BLaER1 treated with 17β-estradiol and CSF1 and Interleukin-3, amounts not matched to agents 10 nM and 100 nM (cell line): ENCODE data around the gene HRNR.
"Not testable (repeated sequence)": the region's sequence is repeated elsewhere in the genome, so short reads cannot be mapped to it uniquely, and the experiment has no call there.

Experiments
- H3K27ac ChIP-seq, 11 experiments: shearing (Covaris generic); formaldehyde crosslinking; 2 replicates each; pipeline ENCODE4 v1.8.1; 2022
- H3K27me3 ChIP-seq, 11 experiments: shearing (Covaris generic); formaldehyde crosslinking; 2 replicates each; pipeline ENCODE4 v1.8.1; 2022
- H3K36me3 ChIP-seq, 11 experiments: shearing (Covaris generic); formaldehyde crosslinking; 2 replicates each; pipeline ENCODE4 v1.8.1; 2022
- H3K4me1 ChIP-seq, 10 experiments: shearing (Covaris generic); formaldehyde crosslinking; 2 replicates each; pipeline ENCODE4 v1.8.1; 2022
- H3K4me2 ChIP-seq, 11 experiments: shearing (Covaris generic); formaldehyde crosslinking; 2 replicates each; pipeline ENCODE4 v1.8.1; 2022
- H3K4me3 ChIP-seq, 10 experiments: shearing (Covaris generic); formaldehyde crosslinking; 2 replicates each; pipeline ENCODE4 v1.8.1; 2022
- H3K9ac ChIP-seq, 11 experiments: shearing (Covaris generic); formaldehyde crosslinking; 2 replicates each; pipeline ENCODE4 v1.8.1; 2022
- H3K9me3 ChIP-seq, 11 experiments: shearing (Covaris generic); formaldehyde crosslinking; replicated peaks in 1 of 11; 2 replicates each; pipeline ENCODE4 v1.8.1; 2022
- H4K20me1 ChIP-seq, 11 experiments: shearing (Covaris generic); formaldehyde crosslinking; 2 replicates each; pipeline ENCODE4 v1.8.1; 2022
- Cebpa-rat ChIP-seq, 11 experiments: shearing (Covaris generic); IDR thresholded peaks; 2 replicates each; pipeline ENCODE4 v1.8.1; 2022

Gene HRNR

GRCh38 chr1:152220166-152221163 is 3.5 kb downstream of the HRNR start:
- TF ChIP-seq Cebpa-rat (IDR thresholded peaks at IDR 0.05) = no peak
- Histone ChIP-seq H4K20me1 (no peaks in the 10 kb centered on the region), H3K9ac (no peak overlapping the region)

GRCh38 chr1:152219438-152219837 is 4.6 kb downstream of the HRNR start:
- H3K36me3 ChIP-seq, H3K4me2 ChIP-seq, H4K20me1 ChIP-seq, H3K9ac ChIP-seq, H3K27me3 ChIP-seq, H3K4me3 ChIP-seq, H3K27ac ChIP-seq, H3K4me1 ChIP-seq: not testable (repeated sequence)
- peaks cover 25 to 42% (median 34%) of the 10 kb centered on the region in 11 experiments for H3K9me3 ChIP-seq

More at GRCh38 chr1:152220166-152221163, 3.5 kb downstream of the HRNR start:
- H3K9me3 ChIP-seq = peaks cover 18 to 33% (median 27%) of the 10 kb centered on the region in 11 experiments
- H3K4me1 ChIP-seq = no peaks in the 10 kb centered on the region
- no peak overlapping the region for H3K27ac ChIP-seq
- no peak overlapping the region for H3K4me3 ChIP-seq
- no peaks in the 10 kb centered on the region for H3K27me3 ChIP-seq
- no peak overlapping the region for H3K4me2 ChIP-seq
- H3K36me3 ChIP-seq = no peaks in the 10 kb centered on the region

- Histone ChIP-seq H3K4me1 (no peaks in the 10 kb centered on the region), H3K36me3 (no peaks in the 10 kb centered on the region), H3K27ac (no peak overlapping the region), H4K20me1 (no peaks in the 10 kb centered on the region), H3K9ac (no peak overlapping the region), H3K9me3 (peaks cover 25 to 44% (median 34%) of the 10 kb centered on the region in 11 experiments), H3K27me3 (no peaks in the 10 kb centered on the region), H3K4me2 (no peak overlapping the region), H3K4me3 (no peak overlapping the region)
- no peak for TF ChIP-seq Cebpa-rat (IDR thresholded peaks at IDR 0.05)
Measured at GRCh38 chr1:152218762-152219436, 5.1 kb downstream of the HRNR start.

- H3K27me3 ChIP-seq, H3K4me1 ChIP-seq, H3K36me3 ChIP-seq, H3K4me2 ChIP-seq, H3K4me3 ChIP-seq, H3K9ac ChIP-seq, H3K27ac ChIP-seq, H4K20me1 ChIP-seq: not testable (repeated sequence)
- H3K9me3 ChIP-seq = peaks cover 25 to 41% (median 34%) of the 10 kb centered on the region in 11 experiments
Measured at GRCh38 chr1:152215604-152216003, 8.4 kb downstream of the HRNR start.

GRCh38 chr1:152214911-152215310 is 9.1 kb downstream of the HRNR start:
- H3K9me3 ChIP-seq = peaks cover 25 to 34% (median 29%) of the 10 kb centered on the region in 11 experiments
- H4K20me1 ChIP-seq, H3K9ac ChIP-seq, H3K4me2 ChIP-seq, H3K4me3 ChIP-seq, H3K36me3 ChIP-seq, H3K27ac ChIP-seq, H3K27me3 ChIP-seq, H3K4me1 ChIP-seq: not testable (repeated sequence)

- H3K4me3 ChIP-seq = no peak overlapping the region
- no peaks in the 10 kb centered on the region for H3K36me3 ChIP-seq
- H3K4me1 ChIP-seq = no peaks in the 10 kb centered on the region
- no peaks in the 10 kb centered on the region for H4K20me1 ChIP-seq
- H3K9me3 ChIP-seq = peaks cover 0 to 6% (median 0%) of the 10 kb centered on the region in 11 experiments; a peak in 5 of 22 replicates
- H3K4me2 ChIP-seq = no peak overlapping the region
- H3K27me3 ChIP-seq = no peaks in the 10 kb centered on the region
- TF ChIP-seq Cebpa-rat (IDR thresholded peaks at IDR 0.05) = no peak
- no peak overlapping the region for H3K9ac ChIP-seq
- no peak overlapping the region for H3K27ac ChIP-seq
Measured at GRCh38 chr1:152198982-152199381, 25.0 kb downstream of the HRNR start.

- peaks cover 0 to 6% (median 0%) of the 10 kb centered on the region in 11 experiments; a peak in 5 of 22 replicates for H3K9me3 ChIP-seq
- H3K4me3 ChIP-seq = no peak overlapping the region
- no peak overlapping the region for H3K27ac ChIP-seq
- no peak overlapping the region for H3K9ac ChIP-seq
- H3K36me3 ChIP-seq = no peaks in the 10 kb centered on the region
- no peaks in the 10 kb centered on the region for H4K20me1 ChIP-seq
- H3K27me3 ChIP-seq = no peaks in the 10 kb centered on the region
- no peak for TF ChIP-seq Cebpa-rat (IDR thresholded peaks at IDR 0.05)
- no peak overlapping the region for H3K4me2 ChIP-seq
- no peaks in the 10 kb centered on the region for H3K4me1 ChIP-seq
Measured at GRCh38 chr1:152197361-152197941, 26.5 kb downstream of the HRNR start.

- Histone ChIP-seq H3K9ac (no peak overlapping the region), H3K4me2 (no peak overlapping the region), H3K4me3 (no peak overlapping the region), H4K20me1 (no peaks in the 10 kb centered on the region), H3K36me3 (no peaks in the 10 kb centered on the region), H3K27ac (no peak overlapping the region), H3K4me1 (peaks cover 7 to 12% (median 10%) of the 10 kb centered on the region in 10 experiments; a peak in 18 of 20 replicates), H3K27me3 (peaks cover 0 to 13% (median 10%) of the 10 kb centered on the region in 11 experiments; a peak in 17 of 22 replicates), H3K9me3 (peaks cover 0 to 4% (median 0%) of the 10 kb centered on the region in 11 experiments; a peak in 4 of 22 replicates)
- no peak for TF ChIP-seq Cebpa-rat (IDR thresholded peaks at IDR 0.05)
Measured at GRCh38 chr1:152191711-152192110, 32.3 kb downstream of the HRNR start.

GRCh38 chr1:152191260-152191659 is 32.7 kb downstream of the HRNR start:
- no peak overlapping the region for H3K9ac ChIP-seq
- no peaks in the 10 kb centered on the region for H4K20me1 ChIP-seq
- no peak overlapping the region for H3K4me2 ChIP-seq
- peaks cover 0 to 4% (median 0%) of the 10 kb centered on the region in 11 experiments; a peak in 3 of 22 replicates for H3K9me3 ChIP-seq
- no peak overlapping the region for H3K4me3 ChIP-seq
- H3K27ac ChIP-seq = no peak overlapping the region
- no peak for TF ChIP-seq Cebpa-rat (IDR thresholded peaks at IDR 0.05)
- H3K27me3 ChIP-seq = peaks cover 0 to 13% (median 10%) of the 10 kb centered on the region in 11 experiments; a peak in 17 of 22 replicates
- no peaks in the 10 kb centered on the region for H3K36me3 ChIP-seq
- H3K4me1 ChIP-seq = peaks cover 7 to 12% (median 10%) of the 10 kb centered on the region in 10 experiments; a peak in 18 of 20 replicates
